Activated CD4-positive, CD25-positive, alpha-beta regulatory T cell treated with anti-CD3 and anti-CD28 coated beads, Interleukin-2, amount 50 U/mL, for 72 hours (primary cell): ENCODE results near the gene SPG21.
A peak's percentile ranks its signal among the peaks of the same experiment; 100 is the strongest.
"Not testable (repeated sequence)": the region's sequence is repeated elsewhere in the genome, so short reads cannot be mapped to it uniquely, and the experiment has no call there.

ENCODE experiments used
- DNase-seq: peaks from one replicate; pipeline ENCODE4 v3.0.0; 2021

Gene SPG21, protein sequence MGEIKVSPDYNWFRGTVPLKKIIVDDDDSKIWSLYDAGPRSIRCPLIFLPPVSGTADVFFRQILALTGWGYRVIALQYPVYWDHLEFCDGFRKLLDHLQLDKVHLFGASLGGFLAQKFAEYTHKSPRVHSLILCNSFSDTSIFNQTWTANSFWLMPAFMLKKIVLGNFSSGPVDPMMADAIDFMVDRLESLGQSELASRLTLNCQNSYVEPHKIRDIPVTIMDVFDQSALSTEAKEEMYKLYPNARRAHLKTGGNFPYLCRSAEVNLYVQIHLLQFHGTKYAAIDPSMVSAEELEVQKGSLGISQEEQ

DNA sequence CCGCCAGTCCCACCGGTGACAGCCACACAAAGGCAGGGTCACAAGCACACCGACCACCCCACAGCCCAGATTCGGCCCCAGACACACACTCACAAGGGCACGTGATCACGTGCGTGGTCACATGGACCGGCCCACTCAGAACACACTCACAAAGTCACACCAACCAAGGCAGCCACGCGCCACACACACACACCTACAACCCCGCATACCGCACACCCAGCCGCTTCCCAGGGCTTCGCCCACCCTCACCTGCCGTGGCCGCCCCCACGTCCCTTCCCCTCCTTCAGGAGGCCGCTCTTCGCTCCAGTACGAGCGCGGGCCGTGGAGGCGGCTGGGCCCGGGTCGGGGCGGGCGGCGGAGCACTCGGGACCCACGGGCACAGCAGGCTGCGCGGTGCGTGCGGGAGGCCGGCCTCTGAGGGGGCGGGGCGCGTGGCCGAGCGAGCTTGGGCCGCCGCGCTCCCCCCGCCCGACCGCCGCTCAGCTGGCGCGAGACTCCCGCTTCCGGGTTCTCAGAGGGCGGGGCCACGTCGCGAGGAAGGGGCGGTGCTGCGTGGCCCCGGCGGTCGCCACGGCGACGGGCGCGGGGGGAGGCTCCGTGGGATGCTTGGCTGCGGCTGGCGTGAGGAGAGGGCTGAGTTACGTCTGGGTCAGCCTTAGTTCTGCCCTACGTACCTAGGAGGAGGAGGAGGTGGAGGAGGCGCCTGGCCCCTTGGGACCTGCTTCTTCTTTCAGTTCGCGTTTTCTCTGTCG lies at the start of gene SPG21:
TSS of gene SPG21 (minus strand) at position 499 of the 752 bp plus-strand sequence. CDS start 6,345 bp downstream, outside the sequence.
- DNase-seq, result peak; percentile 97

DNA sequence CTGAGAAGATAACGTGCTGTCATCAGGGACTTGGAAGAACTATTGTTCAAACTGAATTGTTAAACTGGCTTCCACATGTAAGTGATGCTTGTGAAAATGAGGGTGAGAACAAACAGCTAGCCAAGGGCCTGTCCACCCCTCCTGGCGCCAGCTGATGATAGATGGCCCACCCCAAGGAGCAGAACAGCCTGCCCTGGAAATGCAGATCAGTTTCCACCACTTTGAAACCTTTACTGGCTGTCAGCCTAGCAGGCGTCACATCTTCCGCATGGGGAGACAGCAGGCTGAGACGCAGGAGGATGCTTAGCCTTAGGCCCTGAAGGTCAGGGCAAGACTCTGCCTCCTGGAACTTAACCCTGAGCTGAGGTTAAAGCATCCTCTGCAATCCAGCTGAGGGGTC lies 49.1 kb upstream of the SPG21 start:
- no peak for DNase-seq

DNA sequence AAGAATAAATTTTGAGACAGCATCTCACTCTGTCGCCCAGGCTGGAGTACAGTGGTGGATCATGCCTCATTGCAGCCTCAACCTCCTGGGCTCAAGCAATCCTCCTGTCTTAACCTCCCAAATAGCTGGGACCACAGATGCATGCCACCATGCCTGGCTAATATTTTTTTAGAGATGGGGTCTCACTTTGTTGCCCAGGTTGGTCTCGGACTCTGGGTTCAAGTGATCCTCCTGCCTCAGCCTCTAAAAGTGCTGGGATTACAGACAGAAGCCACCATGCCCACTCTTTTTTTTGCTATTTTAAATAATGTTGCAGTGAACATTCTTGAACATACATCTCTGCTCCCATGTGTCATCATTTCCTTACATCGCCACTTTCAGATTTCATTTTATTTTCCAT lies 48.7 kb upstream of the SPG21 start:
- DNase-seq, result no peak

DNA sequence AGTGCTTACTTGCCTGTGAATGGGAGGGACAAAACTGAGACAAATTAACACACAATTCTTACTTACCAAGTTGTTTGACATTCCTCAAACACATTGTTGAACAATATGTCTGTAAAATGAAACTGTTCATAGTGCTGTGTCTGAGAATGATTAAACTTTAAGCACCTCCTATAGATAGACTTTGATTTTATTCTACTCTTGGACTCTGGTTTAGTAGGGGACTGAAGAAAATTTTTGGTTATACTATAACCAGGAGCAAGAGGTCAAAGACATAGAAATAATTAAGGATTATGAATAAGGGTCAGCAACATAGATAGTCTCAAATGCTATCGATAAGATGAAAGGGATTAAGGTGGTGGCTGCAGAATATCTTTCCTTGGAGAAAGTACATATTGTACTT lies 47.6 kb upstream of the SPG21 start:
- DNase-seq, result no peak

DNA sequence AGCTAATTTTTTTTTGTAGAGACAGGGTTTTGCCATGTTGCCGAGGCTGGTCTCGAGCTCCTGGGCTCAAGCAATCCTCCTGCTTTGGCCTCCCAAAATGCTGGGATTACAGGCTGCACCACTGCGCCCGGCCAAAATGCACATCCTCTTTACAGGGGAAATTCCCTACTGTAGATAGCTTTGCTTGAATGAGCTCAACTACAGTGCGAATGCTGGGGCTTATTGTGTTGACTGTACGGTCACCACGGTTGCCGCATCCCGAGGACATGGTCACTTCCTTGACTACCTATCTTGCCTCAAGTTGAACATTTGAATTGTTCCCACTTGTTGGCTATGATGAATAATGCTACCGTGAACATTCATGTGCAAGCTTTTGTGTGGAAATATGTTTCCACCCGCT lies 45.0 kb upstream of the SPG21 start:
- DNase-seq, result no peak

DNA sequence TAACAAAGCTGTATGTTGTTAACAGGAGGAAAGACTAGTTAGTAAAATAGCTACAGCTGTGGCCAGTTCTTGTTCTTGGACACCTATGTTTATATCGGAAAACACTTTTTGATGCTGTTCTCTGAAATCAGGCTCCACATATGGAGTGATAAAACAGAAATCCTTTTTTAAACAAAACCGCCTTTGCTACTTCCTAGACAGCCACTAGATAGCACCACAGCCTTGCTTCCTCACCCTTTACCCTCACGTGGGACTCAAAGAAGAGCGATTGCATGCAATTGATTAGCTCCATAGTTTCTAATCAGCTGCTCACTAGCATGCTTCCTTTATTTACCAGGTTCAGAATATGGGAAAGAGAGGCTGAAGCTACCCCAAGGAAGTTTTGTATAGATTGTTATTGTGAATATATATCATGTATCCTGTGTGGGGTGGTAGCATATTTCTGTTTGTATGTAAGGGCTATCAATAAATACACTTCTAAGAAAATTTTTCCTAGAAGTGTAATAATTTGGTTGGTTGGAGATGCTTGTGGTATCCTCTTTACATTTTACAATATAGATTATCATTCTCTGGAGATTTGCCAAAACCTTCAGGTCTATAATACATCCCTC lies 44.0 kb upstream of the SPG21 start:
- DNase-seq, result no peak

DNA sequence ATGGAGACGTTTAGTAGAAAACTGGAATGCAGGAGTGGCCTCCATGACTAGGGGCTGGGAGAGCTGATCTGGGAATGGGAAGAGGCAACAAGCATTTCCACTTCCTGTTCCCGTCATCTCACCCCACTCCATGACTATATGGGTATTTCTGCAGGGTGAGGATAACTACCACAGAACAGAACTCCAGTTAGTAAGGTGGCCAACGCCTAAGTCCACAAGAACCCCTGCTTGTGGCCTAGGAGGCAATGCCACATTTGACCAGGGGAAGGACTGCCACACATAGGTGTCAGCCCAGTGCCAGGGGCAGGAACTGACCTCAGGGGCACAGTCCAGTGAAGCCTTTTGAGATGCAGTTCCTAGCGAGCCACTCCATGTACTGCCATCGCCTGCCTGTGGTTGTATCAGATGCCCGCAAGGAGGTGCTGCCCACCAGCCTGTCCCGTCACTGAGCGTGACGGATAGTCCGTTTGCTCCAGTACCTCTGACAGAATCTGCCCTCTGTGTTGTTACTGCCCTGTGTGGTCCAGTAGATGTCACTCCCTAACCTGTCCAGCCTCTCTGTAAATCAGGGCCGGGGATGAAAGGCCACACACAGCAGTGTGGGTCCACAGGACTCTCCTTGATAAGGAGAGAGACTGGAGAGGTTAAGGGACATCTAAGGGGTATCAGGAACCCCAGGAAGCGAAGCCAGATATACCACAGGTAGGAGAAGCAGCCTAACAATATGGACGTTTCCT lies 43.3 kb upstream of the SPG21 start:
- no peak for DNase-seq

DNA sequence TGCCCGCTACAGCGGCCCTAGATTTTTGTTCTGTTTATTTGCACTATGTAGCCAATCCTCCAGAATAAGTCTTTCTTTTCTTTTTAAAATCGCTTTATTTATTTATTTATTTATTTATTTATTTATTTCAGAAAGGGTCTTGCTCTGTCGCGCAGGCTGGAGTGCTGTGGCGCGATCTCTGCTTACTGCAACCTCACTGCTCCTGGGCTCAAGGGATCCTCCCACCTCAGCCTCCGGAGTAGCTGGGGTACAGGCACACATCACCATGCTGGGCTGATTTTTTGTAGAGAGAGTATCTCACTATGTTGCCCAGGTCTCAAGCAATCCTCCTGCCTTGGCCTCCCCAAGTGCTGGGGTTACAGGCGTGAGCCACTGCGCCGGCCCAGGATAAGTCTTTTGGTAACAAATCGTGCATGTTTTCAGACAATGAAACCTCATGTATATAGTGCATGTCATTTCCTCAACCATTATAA lies 40.1 kb upstream of the SPG21 start:
- no peak for DNase-seq

DNA sequence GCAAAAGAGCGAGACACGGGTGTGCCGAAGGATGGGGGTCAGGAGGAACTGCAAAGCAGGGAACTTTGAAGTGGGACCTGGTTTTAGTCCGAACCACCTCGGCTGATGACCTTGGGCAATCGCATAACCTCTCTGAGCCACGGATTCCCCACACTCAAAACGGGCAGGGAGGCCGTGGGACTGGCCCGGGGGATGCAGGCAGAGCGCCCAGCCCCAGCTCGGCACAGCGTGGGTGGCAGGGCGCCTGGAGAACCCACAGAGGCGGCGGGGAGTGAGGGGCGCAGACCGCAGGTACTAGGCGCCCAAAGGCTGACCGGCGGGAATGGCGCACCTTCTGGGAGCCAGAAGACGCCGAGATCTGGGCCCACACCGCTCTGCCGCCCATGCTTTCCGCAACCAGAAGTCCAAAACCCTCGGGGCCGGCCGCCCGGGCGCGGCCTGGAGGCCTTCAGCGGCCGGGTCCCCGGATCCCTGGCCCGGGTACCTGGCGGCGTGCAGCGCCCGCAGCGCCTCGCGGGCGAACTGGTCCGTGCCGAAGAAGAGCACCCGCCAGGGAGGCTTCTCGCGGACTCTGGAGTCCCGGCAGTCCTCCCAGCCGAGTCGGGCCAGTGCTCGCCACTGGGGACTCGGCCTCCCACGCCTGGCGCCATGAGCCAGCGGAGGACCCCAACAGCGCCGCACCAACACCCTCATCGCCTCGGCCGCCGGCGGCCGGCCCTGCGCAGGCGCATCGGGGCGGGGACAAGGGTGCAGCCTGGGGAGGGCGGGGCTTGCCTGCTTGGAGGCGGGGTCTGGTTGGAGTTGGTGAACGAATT lies 39.4 kb upstream of the SPG21 start, which contains the start of gene MTFMT:
TSS of gene MTFMT (minus strand) at position 719 of the 815 bp plus-strand sequence. CDS start at position 693, 26 bp downstream.
- peak; percentile 95 for DNase-seq

DNA sequence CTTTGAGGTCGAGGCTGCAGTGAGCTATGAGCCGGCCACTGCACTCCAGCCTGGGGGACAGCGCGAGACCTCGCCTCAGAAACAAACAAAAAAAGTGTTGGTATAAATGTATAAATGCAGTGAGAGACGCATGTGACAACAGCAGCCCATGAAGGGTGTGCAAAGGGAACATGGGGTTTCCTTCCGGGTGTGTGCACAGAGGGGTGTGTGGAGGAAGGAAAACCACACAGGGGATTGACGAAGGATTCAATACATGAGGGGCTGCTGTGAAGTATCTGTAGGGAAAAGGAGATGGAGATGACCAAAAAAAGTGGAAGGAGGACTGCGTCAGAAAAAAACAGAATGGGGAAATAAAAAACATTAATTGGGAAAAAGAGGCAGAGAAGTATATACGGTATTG lies 38.6 kb upstream of the SPG21 start:
- DNase-seq, result no peak

DNA sequence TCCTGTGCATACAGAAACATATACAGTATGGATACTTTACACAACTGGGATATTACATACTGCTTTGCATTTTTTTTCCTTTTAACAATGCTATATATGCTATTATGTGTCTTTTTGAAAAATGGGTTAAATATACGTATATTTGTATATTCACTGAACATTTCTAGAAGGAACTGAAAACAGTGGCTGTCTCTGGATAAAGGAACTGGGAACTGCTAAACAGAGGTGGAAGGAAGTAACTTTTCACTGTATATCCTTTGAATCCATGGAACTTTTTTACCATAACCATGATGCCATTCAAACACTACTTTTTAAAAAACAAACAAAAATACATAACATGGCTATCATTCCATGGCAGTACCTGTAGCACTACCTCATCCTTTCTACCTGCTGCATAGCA lies 37.9 kb upstream of the SPG21 start:
- no peak for DNase-seq

DNA sequence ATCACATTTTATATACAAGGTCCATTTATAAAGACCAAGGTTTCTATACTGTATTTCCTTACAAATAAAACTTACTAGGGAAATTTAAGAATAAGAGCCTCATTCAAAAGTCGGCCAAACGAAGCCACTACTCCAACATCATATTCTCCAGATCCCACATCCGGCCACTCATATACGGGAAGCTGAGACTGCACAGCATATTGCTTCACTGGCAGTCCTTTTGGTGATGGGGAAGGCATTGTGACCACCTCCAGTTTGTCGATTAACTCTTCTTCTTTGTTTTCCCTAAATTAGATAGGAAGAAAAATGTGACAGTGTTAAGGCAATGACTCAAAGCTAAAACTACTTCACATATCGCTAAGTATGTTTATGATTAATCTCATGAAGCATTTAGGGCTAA lies 37.0 kb upstream of the SPG21 start:
- DNase-seq, result no peak

DNA sequence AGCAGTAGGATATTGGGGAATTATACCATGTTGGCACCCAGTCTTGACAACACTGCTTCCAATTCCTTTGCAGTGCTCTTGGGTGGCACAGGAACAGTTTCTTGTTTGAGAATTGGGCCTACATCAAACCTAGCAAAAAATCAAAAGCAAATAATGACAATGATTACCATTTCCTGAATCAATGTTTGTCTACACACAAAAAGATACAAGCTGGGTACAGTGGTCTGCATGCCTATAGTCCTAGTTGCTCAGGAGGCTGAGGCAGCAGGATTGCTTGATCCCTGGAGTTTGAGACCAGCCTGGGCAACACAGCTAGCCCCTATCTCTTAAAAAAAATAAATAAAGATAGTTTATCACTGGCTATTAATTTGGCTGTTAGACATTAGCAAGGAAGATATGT lies 31.8 kb upstream of the SPG21 start:
- no peak for DNase-seq

DNA sequence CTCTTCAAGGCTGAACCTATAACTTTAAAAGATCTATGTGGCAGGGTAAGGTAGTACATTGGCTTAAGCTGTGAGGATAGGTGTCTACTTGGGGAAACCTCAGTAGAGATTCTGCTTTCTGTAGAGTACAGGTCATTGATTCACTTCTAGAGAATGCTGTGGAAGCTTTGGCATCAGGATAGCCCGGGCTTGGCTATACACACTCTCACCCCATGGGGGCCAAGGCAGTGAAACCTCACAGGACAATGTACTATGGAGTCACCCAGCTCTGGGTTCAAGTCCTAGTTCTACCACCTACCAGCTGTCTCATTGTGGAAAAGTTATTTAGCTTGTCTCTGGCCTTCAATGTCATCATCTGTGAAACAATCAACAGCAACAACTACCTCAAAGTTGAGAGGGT lies 30.7 kb upstream of the SPG21 start:
- no peak for DNase-seq

DNA sequence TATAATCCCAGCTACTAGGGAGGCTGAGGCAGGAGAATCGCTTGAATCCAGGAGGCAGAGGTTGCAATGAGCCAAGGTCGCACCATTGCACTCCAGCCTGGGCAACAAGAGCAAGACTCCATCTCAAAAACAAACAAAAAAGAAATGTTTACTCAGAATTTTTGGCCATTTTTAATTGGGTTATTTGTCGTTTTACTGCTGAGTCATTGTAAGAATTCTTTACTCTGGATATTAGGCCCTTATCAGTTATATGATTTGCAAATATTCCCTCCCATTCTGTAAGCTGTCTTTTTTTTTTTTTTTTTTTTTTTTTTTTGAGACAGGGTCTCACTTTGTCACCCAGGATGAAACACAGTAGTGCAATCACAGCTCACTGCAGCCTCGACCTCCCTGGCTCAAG lies 21.5 kb upstream of the SPG21 start:
- DNase-seq, result not testable (repeated sequence)

DNA sequence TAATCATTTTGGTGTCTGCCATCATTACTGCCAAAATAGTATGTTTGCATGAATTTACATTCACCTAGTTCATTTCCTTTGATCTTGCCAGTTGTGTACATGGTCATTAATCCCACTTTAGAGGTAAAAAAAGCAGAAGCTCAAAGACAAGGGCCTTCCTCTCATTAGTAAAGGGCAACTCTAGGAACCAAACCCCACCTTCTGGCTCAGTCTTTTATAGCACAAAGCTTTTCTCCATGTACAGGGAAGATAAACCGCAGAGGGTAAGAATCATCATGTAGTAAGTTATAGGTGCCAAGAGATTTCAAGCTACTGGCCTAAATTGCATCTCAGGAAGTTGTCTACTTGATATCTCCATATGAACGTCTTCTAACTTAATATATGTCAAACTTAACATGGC lies 19.3 kb upstream of the SPG21 start:
- no peak for DNase-seq

DNA sequence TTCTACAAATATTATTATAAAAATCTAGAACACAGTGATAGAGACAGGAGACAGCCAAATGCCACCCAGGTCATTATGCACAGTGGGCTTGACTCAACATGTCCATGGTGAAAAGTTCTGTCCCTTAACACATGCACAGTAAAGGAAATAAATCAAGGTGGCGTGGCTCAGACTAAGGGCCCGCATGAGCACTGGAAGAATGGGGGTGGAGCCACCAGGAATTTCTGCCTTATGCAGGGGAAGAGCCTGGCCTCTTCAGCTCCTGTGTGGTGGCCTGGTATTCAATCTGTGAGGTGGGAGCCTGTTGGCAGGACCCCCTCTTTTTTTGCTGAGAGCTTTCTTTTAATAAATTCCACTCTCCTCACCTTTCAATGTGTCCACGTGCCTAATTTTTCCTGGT lies 17.2 kb upstream of the SPG21 start:
- no peak for DNase-seq

DNA sequence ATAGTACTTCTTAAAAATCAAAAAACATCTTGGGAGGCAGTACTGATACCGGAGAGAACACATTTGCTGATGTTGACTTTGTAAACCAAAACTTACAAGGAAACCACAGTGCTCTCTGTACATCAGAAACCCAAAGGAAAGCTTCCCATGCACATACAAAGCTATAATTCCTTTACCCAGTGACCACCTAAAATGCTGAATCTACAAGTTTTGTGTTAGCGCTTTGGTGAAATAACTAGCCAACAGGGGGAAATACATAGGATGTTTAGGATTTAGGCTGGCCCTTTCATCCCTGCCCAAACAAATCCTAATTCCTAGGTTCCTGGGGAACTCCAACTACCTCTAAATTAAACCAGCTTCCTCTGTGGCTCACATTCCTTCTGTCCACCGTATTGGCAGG lies 15.3 kb upstream of the SPG21 start:
- no peak for DNase-seq

DNA sequence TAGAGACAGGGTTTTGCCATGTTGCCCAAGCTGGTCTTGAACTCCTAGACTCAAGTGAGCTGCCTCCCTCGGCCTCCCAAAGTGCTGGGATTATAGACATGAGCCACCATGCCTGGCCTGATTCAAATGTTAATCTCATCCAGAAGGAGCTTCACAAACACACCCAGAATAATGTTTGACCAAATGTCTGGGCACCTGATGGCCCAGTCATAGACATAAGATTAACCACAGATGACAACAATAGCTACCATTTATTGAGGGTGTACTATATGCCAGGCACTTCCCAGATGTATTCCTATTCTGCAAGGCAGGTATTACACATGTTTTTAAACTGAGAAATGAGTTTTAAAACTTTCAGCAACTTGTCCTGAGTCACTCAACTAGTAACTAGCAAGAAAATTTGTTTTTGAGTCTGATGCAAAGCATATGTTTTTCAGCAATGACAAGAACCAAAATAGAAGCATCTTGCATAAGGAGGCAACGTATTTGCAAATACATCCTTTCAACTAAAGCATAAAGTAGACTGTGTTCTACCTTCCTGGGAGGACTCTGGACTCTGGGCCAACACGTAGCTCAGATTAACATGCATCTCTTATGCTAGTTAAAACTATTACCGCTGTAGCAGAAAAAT lies 8.1 kb upstream of the SPG21 start:
- no peak for DNase-seq

DNA sequence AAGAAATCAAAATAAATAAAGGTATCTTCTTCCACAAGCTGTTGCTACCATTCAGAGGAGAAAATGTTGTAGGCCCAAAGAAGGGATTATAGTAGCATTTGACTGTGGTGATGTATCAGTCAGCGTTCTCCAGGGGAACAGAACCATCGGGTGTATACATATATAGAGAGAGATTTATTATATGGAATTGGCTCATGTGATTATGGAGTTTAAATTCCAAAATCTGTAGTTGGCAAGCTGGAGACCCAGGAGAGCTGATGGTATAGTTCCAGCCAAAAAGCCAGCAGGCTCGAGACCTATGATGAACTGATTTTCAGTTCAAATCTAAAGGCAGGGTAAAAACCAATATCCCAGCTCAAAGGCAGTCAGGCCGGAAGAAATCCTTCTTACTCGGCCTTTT lies 7.4 kb upstream of the SPG21 start:
- no peak for DNase-seq

DNA sequence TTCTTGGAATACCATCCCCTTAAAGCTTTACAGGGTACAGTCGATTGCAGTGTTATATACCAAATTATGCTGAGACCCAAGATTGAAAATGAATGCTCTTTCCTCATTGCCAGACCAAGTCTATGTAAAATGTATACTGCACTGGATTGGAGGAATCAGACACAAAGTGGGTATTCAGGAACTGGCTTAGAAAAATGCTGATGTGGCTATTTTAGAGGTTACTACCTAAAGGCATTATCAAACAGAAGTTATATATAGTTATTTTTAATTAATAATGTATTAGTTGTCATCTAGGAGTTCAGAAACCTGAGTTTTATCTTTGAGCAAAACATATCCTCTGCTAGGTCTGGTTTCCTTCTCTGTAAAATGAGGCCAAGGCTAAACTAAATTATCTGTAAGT lies 3.6 kb upstream of the SPG21 start:
- no peak for DNase-seq
